Left kidney (tissue), 2 donors: ENCODE results near the gene RDH5. TPM values are rescaled to one million over a fixed set of nuclear protein-coding genes. Genes with fewer than 3 reads are reported as not detected.

ENCODE experiments used
- DNase-seq: peaks from one replicate; pipeline ENCODE4 v3.0.0-alpha.2; 2013
- polyA plus RNA-seq: library from polyadenylated mRNA; unstranded; fragments of 120-200 nt; gene quantifications from one replicate; pipeline ENCODE4 v1.2.1, GENCODE V29; 2013; ENCODE audit not compliant: insufficient read length

The RDH5 gene
- polyA plus RNA-seq, 1 donor: 36.1 TPM

- DNase-seq: no peak
Observed at GRCh38 chr12:55711786-55712553, 8.2 kb upstream of the RDH5 start.

GRCh38 chr12:55712700-55713415, 7.3 kb upstream of the RDH5 start:
- no peak for DNase-seq

- DNase-seq: no peak
Observed at GRCh38 chr12:55713721-55714120, 6.5 kb upstream of the RDH5 start.

GRCh38 chr12:55715169-55715764, 4.9 kb upstream of the RDH5 start:
- DNase-seq: no peak

- peak; percentile 95 for DNase-seq
Observed at GRCh38 chr12:55715833-55716581, 4.2 kb upstream of the RDH5 start, which contains the start of gene BLOC1S1. Gene BLOC1S1 (plus strand): TSS chr12:55716046. CDS start chr12:55716052, 6 bp downstream.

- DNase-seq: no peak
Observed at GRCh38 chr12:55716582-55716957, 3.6 kb upstream of the RDH5 start.

- DNase-seq: no peak
Observed at GRCh38 chr12:55717011-55718007, 2.9 kb upstream of the RDH5 start.

GRCh38 chr12:55718015-55718414, 2.2 kb upstream of the RDH5 start:
- DNase-seq: no peak

GRCh38 chr12:55718624-55719275, 1.4 kb upstream of the RDH5 start:
- DNase-seq: no peak

- DNase-seq: no peak
Observed at GRCh38 chr12:55719371-55719770, 822 bp upstream of the RDH5 start.

GRCh38 chr12:55720894-55721444, 776 bp downstream of the RDH5 start:
- no peak for DNase-seq

GRCh38 chr12:55721601-55722213, 1.5 kb downstream of the RDH5 start:
- no peak for DNase-seq

- no peak for DNase-seq
Observed at GRCh38 chr12:55722948-55723347, 2.8 kb downstream of the RDH5 start.

- no peak for DNase-seq
Observed at GRCh38 chr12:55723516-55724225, 3.5 kb downstream of the RDH5 start.

GRCh38 chr12:55724226-55724939, 4.2 kb downstream of the RDH5 start:
- DNase-seq: no peak

GRCh38 chr12:55724940-55725309, 4.7 kb downstream of the RDH5 start:
- DNase-seq: no peak

- no peak for DNase-seq
Observed at GRCh38 chr12:55725556-55725955, 5.4 kb downstream of the RDH5 start.

GRCh38 chr12:55726971-55727370, 6.8 kb downstream of the RDH5 start:
- DNase-seq: no peak
